Measurements from ENCODE around the gene GALNT15.

Gene GALNT15

GRCh38 chr3:16189201-16189600 is 14.7 kb downstream of the GALNT15 start:
- DNase-seq: no peak

GRCh38 chr3:16190704-16191103 is 16.2 kb downstream of the GALNT15 start:
- DNase-seq: no peak

GRCh38 chr3:16191591-16191990 is 17.1 kb downstream of the GALNT15 start:
- DNase-seq: no peak

- DNase-seq: no peak
Observed at GRCh38 chr3:16192176-16192811, 17.8 kb downstream of the GALNT15 start.

- no peak for DNase-seq
Observed at GRCh38 chr3:16198427-16198826, 23.9 kb downstream of the GALNT15 start.

GRCh38 chr3:16199769-16200168 is 25.3 kb downstream of the GALNT15 start:
- no peak for DNase-seq

- DNase-seq: no peak
Observed at GRCh38 chr3:16200411-16200810, 25.9 kb downstream of the GALNT15 start.

- DNase-seq: no peak
Observed at GRCh38 chr3:16203031-16203430, 28.6 kb downstream of the GALNT15 start.

GRCh38 chr3:16203671-16204629 is 29.5 kb downstream of the GALNT15 start:
- no peak for DNase-seq

GRCh38 chr3:16204751-16205150 is 30.3 kb downstream of the GALNT15 start:
- DNase-seq: no peak

- DNase-seq: no peak
Observed at GRCh38 chr3:16205156-16205870, 30.8 kb downstream of the GALNT15 start.

- no peak for DNase-seq
Observed at GRCh38 chr3:16207031-16207430, 32.6 kb downstream of the GALNT15 start.

- no peak for DNase-seq
Observed at GRCh38 chr3:16211176-16211904, 36.9 kb downstream of the GALNT15 start.

- no peak for DNase-seq
Observed at GRCh38 chr3:16214366-16214765, 39.9 kb downstream of the GALNT15 start.

GRCh38 chr3:16216373-16216935 is 42.0 kb downstream of the GALNT15 start:
- no peak for DNase-seq

- no peak for DNase-seq
Observed at GRCh38 chr3:16219777-16220176, 45.3 kb downstream of the GALNT15 start.

- no peak for DNase-seq
Observed at GRCh38 chr3:16221990-16222389, 47.5 kb downstream of the GALNT15 start.

- no peak for DNase-seq
Observed at GRCh38 chr3:16222547-16222946, 48.1 kb downstream of the GALNT15 start.

GRCh38 chr3:16224325-16224724 is 49.8 kb downstream of the GALNT15 start:
- DNase-seq: no peak

GRCh38 chr3:16227566-16227965 is 53.1 kb downstream of the GALNT15 start:
- no peak for DNase-seq

GRCh38 chr3:16229681-16230080 is 55.2 kb downstream of the GALNT15 start:
- DNase-seq: no peak

- no peak for DNase-seq
Observed at GRCh38 chr3:16231983-16232382, 57.5 kb downstream of the GALNT15 start.

- no peak for DNase-seq
Observed at GRCh38 chr3:16233806-16234205, 59.3 kb downstream of the GALNT15 start.

Data from activated CD8-positive, alpha-beta memory T cell treated with anti-CD3 and anti-CD28 coated beads for 24 hours (primary cell).